ENCODE results near the gene B3GLCT. TPM values are rescaled to one million over a fixed set of nuclear protein-coding genes. Genes with fewer than 3 reads are reported as not detected.

B3GLCT gene
- total and polyA plus RNA-seq, 8 donors, result 6.5 to 22.6 (median 16.1) TPM

GRCh38 chr13:31355001-31355400, 155.2 kb downstream of the B3GLCT start:
- Histone ChIP-seq H3K36me3 (no peaks in the 10 kb centered on the region), H3K4me3 (no peak overlapping the region), H3K27ac (no peak overlapping the region), H3K9me3 (peaks cover 0 to 20% of the 10 kb centered on the region in 2 donors), H3K27me3 (peaks cover 9 to 27% of the 10 kb centered on the region in 2 donors), H3K4me1 (no peaks in the 10 kb centered on the region)
- DNase-seq, result no peak
- intact Hi-C loops (cut with DNase I), result no loop called here
- TF ChIP-seq, protein P1, sequence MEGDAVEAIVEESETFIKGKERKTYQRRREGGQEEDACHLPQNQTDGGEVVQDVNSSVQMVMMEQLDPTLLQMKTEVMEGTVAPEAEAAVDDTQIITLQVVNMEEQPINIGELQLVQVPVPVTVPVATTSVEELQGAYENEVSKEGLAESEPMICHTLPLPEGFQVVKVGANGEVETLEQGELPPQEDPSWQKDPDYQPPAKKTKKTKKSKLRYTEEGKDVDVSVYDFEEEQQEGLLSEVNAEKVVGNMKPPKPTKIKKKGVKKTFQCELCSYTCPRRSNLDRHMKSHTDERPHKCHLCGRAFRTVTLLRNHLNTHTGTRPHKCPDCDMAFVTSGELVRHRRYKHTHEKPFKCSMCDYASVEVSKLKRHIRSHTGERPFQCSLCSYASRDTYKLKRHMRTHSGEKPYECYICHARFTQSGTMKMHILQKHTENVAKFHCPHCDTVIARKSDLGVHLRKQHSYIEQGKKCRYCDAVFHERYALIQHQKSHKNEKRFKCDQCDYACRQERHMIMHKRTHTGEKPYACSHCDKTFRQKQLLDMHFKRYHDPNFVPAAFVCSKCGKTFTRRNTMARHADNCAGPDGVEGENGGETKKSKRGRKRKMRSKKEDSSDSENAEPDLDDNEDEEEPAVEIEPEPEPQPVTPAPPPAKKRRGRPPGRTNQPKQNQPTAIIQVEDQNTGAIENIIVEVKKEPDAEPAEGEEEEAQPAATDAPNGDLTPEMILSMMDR (IDR thresholded peaks at IDR 0.05), result no peak
- ATAC-seq, result no peak

DNA sequence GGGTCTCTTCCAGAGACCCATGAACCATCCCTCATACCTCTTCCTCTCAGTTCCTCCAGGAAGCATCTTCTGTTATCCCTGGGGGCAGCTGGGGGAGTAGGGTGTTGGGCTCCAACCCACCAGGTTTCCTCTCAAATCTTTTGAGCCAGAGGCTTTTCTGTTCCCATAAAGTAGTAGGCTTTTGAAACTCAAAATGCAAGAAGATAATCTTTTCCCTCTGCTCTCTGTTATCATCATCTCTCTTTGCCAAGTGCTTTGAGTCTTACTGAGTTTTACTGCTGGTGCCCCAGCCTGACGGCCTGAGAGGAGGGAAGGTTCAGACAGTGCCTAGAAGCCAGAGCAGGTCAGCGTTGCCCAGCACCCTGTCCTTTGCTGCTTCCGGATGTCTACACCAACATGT, 157.2 kb downstream of the B3GLCT start:
- no peak for DNase-seq
- intact Hi-C loops (cut with DNase I), result no loop called here
- ATAC-seq, result no peak
- Histone ChIP-seq H3K27me3 (peaks cover 7 to 23% of the 10 kb centered on the region in 2 donors), H3K4me1 (no peaks in the 10 kb centered on the region), H3K27ac (no peak overlapping the region), H3K36me3 (no peaks in the 10 kb centered on the region), H3K9me3 (peaks cover 0 to 20% of the 10 kb centered on the region in 2 donors), H3K4me3 (no peak overlapping the region)
- TF ChIP-seq, protein P1 (IDR thresholded peaks at IDR 0.05), result no peak

DNA sequence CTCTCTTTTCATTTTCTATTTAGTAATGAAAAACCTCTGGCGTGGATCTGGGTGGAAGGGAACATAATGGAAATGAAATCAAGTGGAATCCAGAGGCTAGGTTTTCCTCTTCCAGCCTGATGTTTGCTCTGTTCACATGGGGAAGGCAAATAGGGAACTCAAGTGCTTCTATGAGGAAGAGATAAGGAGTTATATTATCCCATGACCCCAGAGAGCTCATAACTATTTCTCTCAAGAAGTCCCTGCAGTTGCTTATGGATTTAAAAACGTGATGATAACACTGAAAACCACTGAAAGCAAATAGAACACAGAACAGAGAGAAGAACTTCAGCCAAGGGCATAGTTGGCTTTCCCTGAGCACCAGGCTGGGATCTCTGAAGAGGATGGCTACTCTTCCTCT, 157.8 kb downstream of the B3GLCT start:
- TF ChIP-seq, protein P1 (IDR thresholded peaks at IDR 0.05), result no peak
- H3K4me3 ChIP-seq, result no peak overlapping the region
- peaks cover under 1 to 17% of the 10 kb centered on the region in 2 donors for H3K27me3 ChIP-seq
- DNase-seq (no peak), ATAC-seq (no peak)
- intact Hi-C loops (cut with DNase I), result no loop called here
- no peaks in the 10 kb centered on the region for H3K36me3 ChIP-seq
- peaks cover 0 to 20% of the 10 kb centered on the region in 2 donors for H3K9me3 ChIP-seq
- H3K4me1 ChIP-seq, result no peaks in the 10 kb centered on the region
- H3K27ac ChIP-seq, result no peak overlapping the region

GRCh38 chr13:31361673-31362072, 161.9 kb downstream of the B3GLCT start:
- intact Hi-C loops (cut with DNase I), result no loop called here
- no peak for DNase-seq
- Histone ChIP-seq H3K9me3 (peaks cover 0 to 24% of the 10 kb centered on the region in 2 donors), H3K4me1 (no peaks in the 10 kb centered on the region), H3K36me3 (no peaks in the 10 kb centered on the region), H3K27ac (no peak overlapping the region), H3K4me3 (no peak overlapping the region), H3K27me3 (no peaks in the 10 kb centered on the region)
- ATAC-seq, result no peak
- TF ChIP-seq, protein P1 (IDR thresholded peaks at IDR 0.05), result no peak

GRCh38 chr13:31365630-31366029, 165.9 kb downstream of the B3GLCT start:
- Histone ChIP-seq H3K36me3 (no peaks in the 10 kb centered on the region), H3K4me3 (no peak overlapping the region), H3K9me3 (peaks cover 0 to 38% of the 10 kb centered on the region in 2 donors), H3K27me3 (no peaks in the 10 kb centered on the region), H3K27ac (no peak overlapping the region), H3K4me1 (no peaks in the 10 kb centered on the region)
- DNase-seq, result no peak
- TF ChIP-seq, protein P1 (IDR thresholded peaks at IDR 0.05), result no peak
- intact Hi-C loops (cut with DNase I), result no loop called here
- ATAC-seq, result no peak

All from left lung (tissue), 10 donors.